HL-60/S4 treated with phorbol 12-myristate 13-acetate at 8.2 ng/mL for 4 days and 3 days (cell line): ENCODE results near the gene USP6NL.
"Not testable (repeated sequence)": the region's sequence is repeated elsewhere in the genome, so short reads cannot be mapped to it uniquely, and the experiment has no call there.

Source experiments
- in situ Hi-C: fragments of 300-500 bp; cut with MboI; formaldehyde crosslinking; loops from 2 replicates; pipeline ENCODE4 v1.15.0; 2022; ENCODE audit warnings: low sequenced_read_pairs

Gene USP6NL

GRCh38 chr10:11521860-11522259 is 89.6 kb downstream of the USP6NL start:
- in situ Hi-C loops: no loop called here

- in situ Hi-C loops: no loop called here
Observed at GRCh38 chr10:11520892-11521291, 90.6 kb downstream of the USP6NL start.

- in situ Hi-C loops: loop anchor here (10.0 kb wide), 2 partner anchors 208 to 238 kb away; no protein-coding TSS in a partner anchor
Observed at GRCh38 chr10:11517150-11517549, 94.3 kb downstream of the USP6NL start.

- in situ Hi-C loops: loop anchor here (10.0 kb wide), 2 partner anchors 208 to 238 kb away; no protein-coding TSS in a partner anchor
Observed at GRCh38 chr10:11516431-11516746, 95.1 kb downstream of the USP6NL start.

- in situ Hi-C loops: loop anchor here (10.0 kb wide), 2 partner anchors 209 to 239 kb away; no protein-coding TSS in a partner anchor
Observed at GRCh38 chr10:11515596-11516430, 95.6 kb downstream of the USP6NL start.

- in situ Hi-C loops: loop anchor here (10.0 kb wide), 2 partner anchors 211 to 241 kb away; no protein-coding TSS in a partner anchor
Observed at GRCh38 chr10:11513727-11514126, 97.7 kb downstream of the USP6NL start.

- in situ Hi-C loops: loop anchor here (10.0 kb wide), 2 partner anchors 212 to 242 kb away; no protein-coding TSS in a partner anchor
Observed at GRCh38 chr10:11512596-11512995, 98.9 kb downstream of the USP6NL start.

GRCh38 chr10:11511321-11511720 is 100.1 kb downstream of the USP6NL start:
- in situ Hi-C loops: loop anchor here (10.0 kb wide), 2 partner anchors 213 to 243 kb away; no protein-coding TSS in a partner anchor

- in situ Hi-C loops: loop anchor here (10.0 kb wide), 2 partner anchors 214 to 244 kb away; no protein-coding TSS in a partner anchor
Observed at GRCh38 chr10:11510736-11511135, 100.7 kb downstream of the USP6NL start.

- in situ Hi-C loops: loop anchor here (10.0 kb wide), 2 partner anchors 215 to 245 kb away; no protein-coding TSS in a partner anchor
Observed at GRCh38 chr10:11510281-11510680, 101.2 kb downstream of the USP6NL start.

- in situ Hi-C loops: no loop called here
Observed at GRCh38 chr10:11509036-11509435, 102.4 kb downstream of the USP6NL start.

- in situ Hi-C loops: no loop called here
Observed at GRCh38 chr10:11506247-11506789, 105.1 kb downstream of the USP6NL start.

GRCh38 chr10:11505639-11506038 is 105.8 kb downstream of the USP6NL start:
- in situ Hi-C loops: no loop called here

GRCh38 chr10:11504566-11505285 is 106.7 kb downstream of the USP6NL start:
- in situ Hi-C loops: no loop called here

GRCh38 chr10:11501600-11501999 is 109.8 kb downstream of the USP6NL start:
- in situ Hi-C loops: no loop called here

GRCh38 chr10:11499425-11500071 is 111.9 kb downstream of the USP6NL start:
- in situ Hi-C loops: no loop called here

- in situ Hi-C loops: no loop called here
Observed at GRCh38 chr10:11498399-11498798, 113.1 kb downstream of the USP6NL start.

GRCh38 chr10:11494923-11495322 is 116.5 kb downstream of the USP6NL start:
- in situ Hi-C loops: not testable (repeated sequence)

GRCh38 chr10:11493646-11494045 is 117.8 kb downstream of the USP6NL start:
- in situ Hi-C loops: no loop called here

GRCh38 chr10:11491087-11491486 is 120.4 kb downstream of the USP6NL start:
- in situ Hi-C loops: no loop called here

GRCh38 chr10:11489591-11489990 is 121.9 kb downstream of the USP6NL start:
- in situ Hi-C loops: no loop called here
